ENCODE results near the gene RABL6.
"Not testable (repeated sequence)": the region's sequence is repeated elsewhere in the genome, so short reads cannot be mapped to it uniquely, and the experiment has no call there.

Gene RABL6

DNA sequence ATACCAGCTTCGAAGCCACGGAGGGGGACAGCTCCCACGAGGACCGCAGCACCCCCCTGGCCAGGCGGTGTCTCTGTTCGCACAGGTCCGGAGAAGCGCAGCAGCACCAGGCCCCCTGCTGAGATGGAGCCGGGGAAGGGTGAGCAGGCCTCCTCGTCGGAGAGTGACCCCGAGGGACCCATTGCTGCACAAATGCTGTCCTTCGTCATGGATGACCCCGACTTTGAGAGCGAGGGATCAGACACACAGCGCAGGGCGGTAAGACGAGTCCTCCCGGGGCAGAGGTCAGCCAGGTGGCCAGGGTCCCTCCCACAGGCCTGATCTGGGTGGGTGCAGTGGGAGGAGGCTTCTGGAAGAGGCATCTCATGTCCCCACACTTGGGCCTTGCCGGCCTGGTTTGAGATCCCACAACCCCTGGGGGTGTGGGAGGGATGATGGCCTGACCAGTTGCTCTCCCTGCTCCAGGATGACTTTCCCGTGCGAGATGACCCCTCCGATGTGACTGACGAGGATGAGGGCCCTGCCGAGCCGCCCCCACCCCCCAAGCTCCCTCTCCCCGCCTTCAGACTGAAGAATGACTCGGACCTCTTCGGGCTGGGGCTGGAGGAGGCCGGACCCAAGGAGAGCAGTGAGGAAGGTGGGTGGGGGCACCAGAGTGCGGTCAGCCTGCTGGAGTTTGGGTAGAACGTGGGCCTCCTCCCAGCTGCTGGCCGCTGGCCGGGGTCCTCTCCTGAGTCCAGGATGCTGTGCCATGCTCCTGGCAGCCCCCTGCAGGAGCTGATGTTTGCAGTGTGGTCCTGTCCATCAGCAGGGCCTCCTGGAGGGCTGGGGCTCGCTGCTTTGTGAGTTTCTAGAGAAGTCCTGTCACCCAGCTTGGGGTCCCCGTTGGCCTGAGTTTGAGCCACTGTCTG, 31.7 kb downstream of the RABL6 start:
- no peak overlapping the region for H3K27ac Mint-ChIP-seq
- H3K36me3 Mint-ChIP-seq (ENCODE audit: low read depth): peaks cover 3% of the 10 kb centered on the region
- peaks cover 5% of the 10 kb centered on the region for H3K4me1 Mint-ChIP-seq (ENCODE audit: low read depth)
- no peaks in the 10 kb centered on the region for H3K27me3 Mint-ChIP-seq (ENCODE audit: low read depth)
- peak overlapping the region; percentile 31 for H3K4me3 Mint-ChIP-seq
- no peaks in the 10 kb centered on the region for H3K9me3 Mint-ChIP-seq

DNA sequence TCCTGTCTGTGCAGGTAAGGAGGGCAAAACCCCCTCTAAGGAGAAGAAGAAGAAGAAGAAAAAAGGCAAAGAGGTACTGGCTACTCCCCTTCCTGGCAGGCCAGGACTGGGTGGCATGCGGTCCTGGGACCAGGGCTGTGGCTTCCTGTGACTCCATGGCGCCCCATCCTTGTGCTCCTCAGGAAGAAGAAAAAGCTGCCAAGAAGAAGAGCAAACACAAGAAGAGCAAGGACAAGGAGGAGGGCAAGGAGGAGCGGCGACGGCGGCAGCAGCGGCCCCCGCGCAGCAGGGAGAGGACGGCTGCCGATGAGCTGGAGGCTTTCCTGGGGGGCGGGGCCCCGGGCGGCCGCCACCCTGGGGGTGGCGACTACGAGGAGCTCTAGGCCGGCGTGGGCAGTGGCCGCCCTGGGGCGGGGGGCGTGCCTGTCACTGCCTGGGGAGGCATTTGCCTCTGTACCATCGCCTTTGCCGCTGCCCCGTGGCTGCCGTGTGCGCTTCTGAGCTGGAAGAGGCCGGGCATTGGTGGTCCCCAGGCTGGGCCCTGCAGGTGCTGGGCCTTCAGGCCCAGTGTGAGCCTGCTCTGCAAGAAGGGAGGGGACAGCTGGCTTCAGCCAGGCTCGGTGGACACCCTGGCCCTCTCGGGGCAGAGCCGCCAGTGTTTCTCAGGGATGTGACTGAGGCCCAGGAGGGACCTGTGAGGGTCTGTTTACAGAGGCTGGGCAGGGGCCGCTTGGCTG, 32.6 kb downstream of the RABL6 start:
- Mint-ChIP-seq H3K9me3 (no peaks in the 10 kb centered on the region), H3K27me3 (ENCODE audit: low read depth) (peaks cover 2% of the 10 kb centered on the region), H3K36me3 (ENCODE audit: low read depth) (peaks cover 3% of the 10 kb centered on the region), H3K27ac (peak overlapping the region; percentile 71), H3K4me1 (ENCODE audit: low read depth) (peaks cover 5% of the 10 kb centered on the region), H3K4me3 (peak overlapping the region; percentile 31)

DNA sequence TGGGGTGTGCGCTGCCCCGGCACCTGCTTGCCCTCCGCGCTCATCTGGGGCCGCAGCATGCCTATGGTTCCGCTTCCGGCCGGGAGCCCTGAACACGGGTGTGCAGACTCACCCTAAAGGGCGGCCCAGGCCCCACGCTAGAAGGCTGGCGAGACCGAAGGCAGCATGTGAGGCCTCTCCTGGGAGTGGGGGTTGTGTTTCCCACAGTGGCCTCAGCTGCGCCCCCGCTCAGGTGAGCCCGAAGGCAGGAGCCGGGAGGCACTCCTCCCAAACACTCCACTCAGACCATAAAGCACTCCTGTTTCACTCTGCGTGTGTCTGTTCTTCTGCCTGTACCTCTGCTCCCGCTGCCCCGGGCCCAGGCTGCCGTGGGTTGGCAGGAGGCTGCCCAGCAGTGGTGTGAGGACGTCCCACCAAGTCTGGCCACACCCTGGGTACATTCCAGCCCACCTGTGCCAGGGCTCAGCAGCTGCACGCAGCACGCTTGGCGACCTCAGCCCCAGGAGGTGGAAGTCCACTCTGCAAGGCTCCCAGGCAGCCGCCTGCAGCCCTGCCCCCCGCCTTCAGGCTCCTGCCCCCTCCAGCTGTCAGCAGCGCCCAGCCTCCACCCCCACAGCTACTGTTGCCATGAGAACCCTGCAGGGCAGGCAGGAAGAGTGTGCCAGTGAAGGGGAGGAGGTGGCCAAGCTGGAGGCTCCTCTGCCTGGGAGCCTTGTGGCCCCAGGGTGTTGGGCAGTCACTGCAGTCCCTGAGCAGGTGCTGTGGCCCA, 33.3 kb downstream of the RABL6 start:
- no peak overlapping the region for H3K4me3 Mint-ChIP-seq
- H3K36me3 Mint-ChIP-seq (ENCODE audit: low read depth): peaks cover 3% of the 10 kb centered on the region
- peaks cover 3% of the 10 kb centered on the region for H3K27me3 Mint-ChIP-seq (ENCODE audit: low read depth)
- H3K4me1 Mint-ChIP-seq (ENCODE audit: low read depth): peaks cover 5% of the 10 kb centered on the region
- H3K27ac Mint-ChIP-seq: no peak overlapping the region
- H3K9me3 Mint-ChIP-seq: no peaks in the 10 kb centered on the region

DNA sequence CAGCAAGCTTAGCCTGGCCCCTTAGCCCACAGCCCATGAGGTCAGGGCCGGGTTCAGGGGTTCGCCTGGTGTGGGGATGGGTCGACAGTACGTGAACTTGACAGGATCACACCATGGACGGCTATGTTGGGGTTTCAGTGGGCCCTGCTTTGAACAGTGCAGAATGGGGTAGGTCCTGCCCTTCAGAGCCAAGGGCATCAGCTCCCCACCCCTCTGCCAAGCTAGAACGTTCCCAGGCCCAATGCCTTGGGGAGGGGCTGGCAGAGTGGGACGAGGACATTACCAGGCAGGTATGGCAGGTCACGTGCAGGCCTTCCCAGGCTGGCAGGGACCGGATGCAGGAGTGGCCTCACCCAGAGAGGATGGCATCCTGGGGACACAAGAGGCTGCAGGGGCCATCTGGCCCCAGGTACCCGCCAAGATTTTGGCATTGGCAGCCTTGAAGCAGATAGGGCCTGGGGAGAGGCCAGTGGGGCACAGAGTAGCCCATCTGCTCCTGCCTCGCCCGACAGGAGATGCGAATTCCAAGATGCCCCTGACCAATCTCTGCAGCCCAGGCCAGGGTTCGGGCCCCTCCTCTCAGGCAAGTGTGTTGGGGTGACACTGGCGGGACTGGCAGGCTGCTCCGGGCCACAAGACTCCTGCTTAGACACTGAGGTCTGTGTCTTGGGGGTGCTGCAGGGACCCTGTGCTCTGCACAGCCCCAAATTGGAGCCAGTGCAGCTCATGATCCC, 34.1 kb downstream of the RABL6 start:
- not testable (repeated sequence) for H3K36me3 Mint-ChIP-seq (ENCODE audit: low read depth); H3K9me3 Mint-ChIP-seq; H3K27me3 Mint-ChIP-seq (ENCODE audit: low read depth); H3K4me1 Mint-ChIP-seq (ENCODE audit: low read depth)
- Mint-ChIP-seq H3K4me3 (peak overlapping the region; percentile 80), H3K27ac (peak overlapping the region; percentile 78)

DNA sequence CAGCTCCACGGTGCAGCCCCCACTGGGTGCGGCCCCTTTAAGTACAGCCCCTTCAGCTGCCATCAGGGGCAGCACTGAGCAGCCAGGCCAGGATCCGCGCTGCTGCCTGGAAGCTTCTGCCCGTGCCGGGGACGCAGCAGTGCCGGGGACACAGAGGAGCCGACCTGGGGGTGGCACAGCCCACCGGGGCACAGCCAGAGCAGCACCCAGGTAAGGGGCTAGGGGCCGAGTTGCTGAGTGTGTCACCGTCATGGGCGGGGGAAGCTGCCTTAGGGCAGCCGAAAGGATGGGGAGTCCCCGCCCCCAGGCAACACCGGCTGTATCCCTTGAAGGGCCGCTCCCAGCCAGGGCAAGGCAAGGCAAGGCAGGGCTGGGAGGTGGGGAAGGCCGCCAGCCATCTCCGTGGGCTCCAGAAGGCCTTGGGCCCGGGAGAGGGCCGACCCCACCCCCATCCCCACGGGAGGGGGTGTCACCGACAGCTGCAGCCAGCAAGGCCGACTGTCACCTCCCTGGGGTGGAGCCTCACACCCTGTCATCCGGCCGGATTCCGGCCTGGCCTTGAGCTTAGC, 34.7 kb downstream of the RABL6 start, which contains the start of gene AJM1:
Gene AJM1, plus strand, starts transcription at position 99 of the 569 bp plus-strand sequence. CDS start 1,937 bp downstream, outside the sequence.
- not testable (repeated sequence) for H3K27me3 Mint-ChIP-seq (ENCODE audit: low read depth); H3K9me3 Mint-ChIP-seq; H3K36me3 Mint-ChIP-seq (ENCODE audit: low read depth); H3K4me1 Mint-ChIP-seq (ENCODE audit: low read depth)
- H3K4me3 Mint-ChIP-seq: peak within 1 kb of the TSS; percentile 80
- peak within 1 kb of the TSS; percentile 78 for H3K27ac Mint-ChIP-seq

DNA sequence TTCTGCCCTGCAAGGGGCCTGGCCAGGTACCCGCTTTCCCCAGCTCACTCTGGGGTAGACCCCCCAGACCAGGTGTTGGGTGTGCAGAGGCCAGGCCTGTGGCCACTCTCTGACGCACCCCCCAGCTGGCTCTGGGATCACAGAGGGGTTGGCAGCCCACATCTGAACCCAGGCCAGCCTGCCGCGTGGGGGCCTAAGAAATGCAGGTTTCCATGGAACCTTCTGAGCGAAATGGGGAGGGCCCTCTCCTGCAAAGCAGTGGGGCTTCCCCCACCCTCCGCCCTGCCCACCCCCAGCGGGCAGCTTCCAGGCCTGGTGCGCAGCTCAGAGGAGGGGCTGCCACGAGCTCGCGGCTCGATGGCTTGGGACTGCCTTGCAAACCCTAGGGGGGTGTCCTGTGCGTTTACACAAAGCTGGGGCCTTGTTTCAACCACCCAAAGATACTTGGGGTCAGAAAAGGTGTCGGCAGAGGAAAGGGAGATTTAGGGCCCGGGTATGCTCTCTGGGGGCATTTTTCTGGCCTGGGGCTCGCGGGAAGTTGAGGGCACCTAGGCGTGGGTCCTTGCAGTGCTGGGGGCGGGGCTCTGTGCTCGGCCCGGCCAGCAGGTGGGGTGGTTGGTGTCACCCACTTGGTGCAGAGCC, 35.5 kb downstream of the RABL6 start:
- peaks cover 10% of the 10 kb centered on the region for H3K4me1 Mint-ChIP-seq (ENCODE audit: low read depth)
- H3K9me3 Mint-ChIP-seq; H3K36me3 Mint-ChIP-seq (ENCODE audit: low read depth): not testable (repeated sequence)
- peak overlapping the region; percentile 48 for H3K4me3 Mint-ChIP-seq
- H3K27me3 Mint-ChIP-seq (ENCODE audit: low read depth): peaks cover 10% of the 10 kb centered on the region
- peak overlapping the region; percentile 50 for H3K27ac Mint-ChIP-seq

DNA sequence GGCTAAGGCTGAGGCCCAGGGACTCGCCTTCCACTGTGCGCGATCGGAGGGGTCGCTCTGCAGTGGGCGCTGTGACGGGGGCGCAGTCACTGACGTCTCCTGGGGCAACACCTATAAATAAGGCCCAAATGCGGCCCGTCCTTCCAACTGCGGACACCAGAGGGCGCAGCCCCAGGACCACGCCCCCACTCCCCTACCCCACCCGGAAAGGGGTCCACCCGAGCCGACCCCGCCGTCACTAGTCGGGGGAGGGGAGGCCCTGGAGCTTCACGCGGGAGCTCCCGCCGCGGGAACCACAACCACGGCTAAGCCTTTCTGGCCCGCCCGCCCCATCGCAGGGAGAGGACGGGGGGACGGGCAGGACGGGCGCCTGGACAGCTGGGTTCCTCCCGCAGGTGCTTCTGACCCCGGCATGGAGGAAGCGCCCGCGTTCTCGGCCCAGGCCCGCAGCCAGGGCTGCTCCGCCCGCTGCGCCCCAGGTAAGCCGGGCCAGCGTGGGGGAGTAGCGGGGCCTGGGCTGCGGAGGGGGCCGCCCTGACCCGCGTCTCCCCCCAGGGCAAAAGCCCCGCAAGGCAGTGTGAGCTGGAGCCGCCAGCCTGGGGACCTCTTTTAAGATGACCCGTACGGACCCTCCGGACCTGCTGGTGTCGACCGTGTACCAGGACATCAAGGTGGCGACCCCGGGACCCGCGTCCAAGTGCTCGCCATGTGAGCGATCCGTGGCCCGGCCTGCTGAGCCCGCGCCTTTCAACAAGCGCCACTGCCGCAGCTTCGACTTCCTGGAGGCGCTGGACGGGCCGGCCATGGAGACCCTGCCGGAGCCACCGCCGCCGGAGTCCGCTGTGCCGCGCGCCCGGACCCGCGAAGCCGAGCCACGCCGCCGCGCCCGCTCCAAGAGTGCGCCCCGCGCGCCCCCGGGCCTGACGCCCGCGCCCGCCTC, 36.3 kb downstream of the RABL6 start:
- Mint-ChIP-seq H3K27ac (peak overlapping the region; percentile 50), H3K27me3 (ENCODE audit: low read depth) (peaks cover 10% of the 10 kb centered on the region), H3K4me1 (ENCODE audit: low read depth) (peaks cover 10% of the 10 kb centered on the region), H3K4me3 (peak overlapping the region; percentile 48)
- not testable (repeated sequence) for H3K36me3 Mint-ChIP-seq (ENCODE audit: low read depth); H3K9me3 Mint-ChIP-seq

DNA sequence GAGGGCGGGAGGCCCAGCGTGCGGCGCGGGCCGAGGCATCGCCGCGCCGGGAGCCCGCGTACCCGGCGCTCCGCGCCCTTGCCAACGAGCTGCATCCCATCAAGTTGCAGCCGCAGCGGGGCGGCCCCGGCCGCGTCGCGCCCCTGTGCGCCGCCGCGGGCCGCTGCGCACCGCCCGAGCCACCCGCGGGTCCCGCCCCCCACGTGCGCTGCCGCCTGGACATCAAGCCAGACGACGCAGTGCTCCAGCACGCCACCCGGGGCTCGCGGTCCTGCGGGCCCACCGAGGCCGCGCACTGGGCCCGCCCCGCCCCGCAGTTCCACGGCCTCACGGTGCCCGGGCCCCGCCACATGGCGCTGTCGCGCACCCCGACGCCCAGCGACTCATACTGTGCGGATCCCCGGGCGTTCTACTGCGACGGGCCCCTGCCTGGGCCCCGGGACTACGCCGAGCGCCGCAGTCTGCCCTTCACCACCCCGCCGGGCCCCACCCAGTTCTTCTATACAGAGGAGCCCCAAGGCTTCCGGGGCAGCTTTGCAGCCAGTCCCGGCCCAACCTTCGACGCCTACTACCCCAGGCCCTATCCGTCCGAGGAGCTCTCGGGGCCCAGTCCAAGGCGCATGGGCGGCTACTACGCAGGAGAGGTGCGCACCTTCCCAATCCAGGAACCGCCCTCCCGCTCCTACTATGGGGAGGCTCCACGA, 37.2 kb downstream of the RABL6 start:
- no peaks in the 10 kb centered on the region for H3K9me3 Mint-ChIP-seq
- H3K4me1 Mint-ChIP-seq (ENCODE audit: low read depth): peaks cover 12% of the 10 kb centered on the region
- H3K36me3 Mint-ChIP-seq (ENCODE audit: low read depth): peaks cover 7% of the 10 kb centered on the region
- peak overlapping the region; percentile 36 for H3K27ac Mint-ChIP-seq
- H3K27me3 Mint-ChIP-seq (ENCODE audit: low read depth): peaks cover 10% of the 10 kb centered on the region
- peak overlapping the region; percentile 21 for H3K4me3 Mint-ChIP-seq

DNA sequence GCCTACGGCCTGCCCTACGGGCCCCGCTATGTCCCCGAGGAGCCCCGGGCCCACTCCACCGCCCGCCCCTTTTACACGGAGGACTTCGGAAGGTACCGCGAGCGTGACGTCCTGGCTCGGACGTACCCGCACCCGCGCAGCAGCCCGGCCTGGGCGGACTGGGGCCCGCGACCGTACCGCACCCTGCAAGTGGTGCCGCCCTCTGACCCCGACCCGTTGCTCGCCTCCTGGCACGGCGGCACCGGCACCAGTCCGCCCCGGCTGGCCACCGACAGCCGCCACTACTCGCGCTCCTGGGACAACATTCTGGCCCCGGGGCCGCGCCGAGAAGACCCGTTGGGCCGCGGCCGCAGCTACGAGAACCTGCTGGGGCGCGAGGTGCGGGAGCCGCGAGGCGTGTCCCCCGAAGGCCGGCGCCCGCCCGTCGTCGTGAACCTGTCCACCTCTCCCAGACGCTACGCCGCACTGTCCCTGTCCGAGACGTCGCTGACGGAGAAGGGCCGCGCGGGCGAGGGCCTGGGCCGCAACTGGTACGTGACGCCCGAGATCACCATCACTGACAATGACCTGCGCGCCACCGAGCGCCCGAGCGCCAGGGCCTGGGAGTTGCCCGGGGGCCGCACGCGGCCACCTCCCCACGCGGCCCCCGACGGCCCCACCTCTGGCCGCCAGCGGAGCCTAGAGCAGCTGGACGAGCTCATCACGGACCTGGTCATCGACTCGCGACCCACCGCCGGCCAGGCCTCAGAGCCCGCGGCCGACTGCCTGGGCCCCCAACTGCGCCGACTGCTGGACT, 37.9 kb downstream of the RABL6 start:
- H3K4me1 Mint-ChIP-seq (ENCODE audit: low read depth): peaks cover 9% of the 10 kb centered on the region
- H3K9me3 Mint-ChIP-seq: no peaks in the 10 kb centered on the region
- H3K36me3 Mint-ChIP-seq (ENCODE audit: low read depth): peaks cover 5% of the 10 kb centered on the region
- H3K27me3 Mint-ChIP-seq (ENCODE audit: low read depth): peaks cover 10% of the 10 kb centered on the region
- peak overlapping the region; percentile 36 for H3K27ac Mint-ChIP-seq
- peak overlapping the region; percentile 21 for H3K4me3 Mint-ChIP-seq

DNA sequence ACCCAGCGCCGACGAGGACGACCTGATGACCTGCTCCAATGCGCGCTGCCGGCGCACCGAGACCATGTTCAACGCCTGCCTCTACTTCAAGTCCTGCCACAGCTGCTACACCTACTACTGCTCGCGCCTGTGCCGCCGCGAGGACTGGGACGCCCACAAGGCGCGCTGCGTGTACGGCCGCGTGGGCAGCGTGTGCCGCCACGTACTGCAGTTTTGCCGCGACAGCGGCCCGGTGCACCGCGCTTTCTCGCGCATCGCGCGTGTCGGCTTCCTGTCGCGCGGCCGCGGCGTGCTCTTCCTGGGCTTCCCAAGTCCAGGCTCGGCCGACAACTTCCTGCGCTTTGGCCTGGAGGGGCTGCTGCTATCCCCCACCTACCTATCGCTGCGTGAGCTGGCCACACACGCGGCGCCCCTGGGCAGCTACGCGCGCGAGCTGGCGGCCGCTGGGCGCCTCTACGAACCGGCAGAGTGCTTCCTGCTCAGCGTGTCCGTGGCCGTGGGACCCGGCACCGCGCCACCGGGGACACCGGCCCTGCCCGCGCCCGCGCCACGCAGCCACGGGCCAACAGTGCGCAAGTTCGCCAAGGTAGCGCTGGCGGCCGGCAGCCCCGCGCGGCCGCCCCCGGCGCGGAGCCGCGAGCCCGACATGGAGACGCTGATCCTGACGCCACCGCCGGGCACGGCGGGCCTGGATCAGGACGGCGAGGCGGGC, 38.8 kb downstream of the RABL6 start:
- Mint-ChIP-seq H3K36me3 (ENCODE audit: low read depth) (peaks cover 5% of the 10 kb centered on the region), H3K4me1 (ENCODE audit: low read depth) (peaks cover 9% of the 10 kb centered on the region), H3K9me3 (no peaks in the 10 kb centered on the region), H3K4me3 (peak overlapping the region; percentile 44), H3K27me3 (ENCODE audit: low read depth) (peaks cover 10% of the 10 kb centered on the region), H3K27ac (peak overlapping the region; percentile 79)

Measured in T-helper 1 cell treated with Interleukin-12 subunit alpha and Interleukin-12 subunit beta and Interleukin-4 antibody, amounts not matched to agents 30 μg/mL and 1 μg/mL, for 36 hours (primary cell).